Measurements from ENCODE around the gene TMOD2.

TMOD2 gene

DNA sequence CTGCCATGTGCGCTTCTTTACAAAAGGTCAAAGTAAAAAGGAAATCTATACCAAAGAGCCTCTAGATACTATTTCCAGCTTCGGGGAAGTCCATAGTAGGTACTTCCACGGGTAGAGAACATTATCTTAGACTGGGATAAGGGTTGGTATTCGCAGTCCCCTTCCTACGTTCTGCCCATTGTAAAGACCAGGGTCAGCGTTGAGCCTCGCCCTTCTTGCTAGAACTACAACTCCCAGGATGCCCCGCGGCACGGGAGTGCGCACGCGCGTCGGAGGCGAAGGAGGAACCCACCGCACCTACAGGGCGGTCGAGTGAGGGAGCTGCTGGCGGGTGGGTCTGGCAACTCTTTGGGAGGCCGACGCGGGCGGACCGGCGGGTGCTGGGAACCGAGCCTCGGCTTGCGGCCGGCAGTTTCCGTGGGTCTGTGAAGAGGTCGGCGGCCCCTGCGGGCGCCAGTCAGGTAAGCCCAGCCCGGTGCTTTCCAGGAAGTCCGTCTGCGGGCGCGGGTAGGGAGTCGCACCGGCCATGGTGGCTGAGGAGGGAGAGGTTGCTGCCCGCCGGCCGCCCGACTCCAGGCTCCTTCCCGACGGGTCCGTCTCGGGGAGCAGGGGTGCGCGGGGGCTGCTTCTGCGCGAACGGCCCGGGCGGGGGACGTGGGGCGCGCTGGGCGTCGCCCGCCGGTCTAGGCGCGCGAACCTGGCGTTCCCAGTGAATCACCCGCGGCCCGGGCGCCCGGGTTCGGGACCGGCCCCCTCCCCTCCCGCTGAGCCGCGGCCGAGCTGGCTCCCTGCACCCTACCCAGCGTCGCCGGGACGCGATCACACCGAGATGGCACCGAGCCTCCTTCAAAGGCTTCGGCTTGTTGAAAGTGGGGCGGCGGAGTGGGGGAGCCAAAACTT, 78.2 kb downstream of the TMOD2 start, which contains the start of gene TMOD3:
TMOD3 (plus strand) TSS at position 278 of the 900 bp plus-strand sequence. CDS start 33,232 bp downstream, outside the sequence.
- no peaks in the 10 kb centered on the region for H3K27me3 ChIP-seq (replicated peaks; ENCODE audit: insufficient read depth, low read length)
- H3K36me3 ChIP-seq (replicated peaks; ENCODE audit: insufficient read depth, low read length), result no peaks in the 10 kb centered on the region
- H3K4me3 ChIP-seq (ENCODE audit: low read length), result peak within 1 kb of the TSS; percentile 82
- no peaks in the 10 kb centered on the region for H3K9me2 ChIP-seq (replicated peaks; ENCODE audit: insufficient read depth, low read length)
- H4K20me1 ChIP-seq (ENCODE audit: insufficient read depth, low read length), result 0 out of 2 replicates have a peak, but pooled peaks cover 3% of the 10 kb centered on the region
- H3F3A ChIP-seq (ENCODE audit: insufficient read depth, low read length), result 0 out of 2 replicates have a peak, but pooled peaks cover 8% of the 10 kb centered on the region
- peak within 1 kb of the TSS; percentile 66 for H3K4me2 ChIP-seq (ENCODE audit: low read depth, low read length)
- peak within 1 kb of the TSS; percentile 70 for H3K9ac ChIP-seq (ENCODE audit: low read length)
- no peaks in the 10 kb centered on the region for H3K9me3 ChIP-seq (replicated peaks; ENCODE audit: insufficient read depth, low read length)
- TF ChIP-seq EZH2phosphoT487 (IDR thresholded peaks at IDR 0.05; ENCODE audit: low read length) (no peak), EZH2 (optimal IDR thresholded peaks at IDR 0.05; ENCODE audit: low read depth, low read length) (no peak)
- peak within 1 kb of the TSS; percentile 64; the same call in 1 of the 2 replicates for H3K27ac ChIP-seq (ENCODE audit: low read length)
- H2AFZ ChIP-seq (ENCODE audit: low read length), result peak within 1 kb of the TSS; percentile 75
- H3K4me1 ChIP-seq (ENCODE audit: low read length), result peaks cover 10% of the 10 kb centered on the region
- H3K79me2 ChIP-seq (ENCODE audit: low read length), result peaks cover 47% of the 10 kb centered on the region
- peak; percentile 92 for DNase-seq

- 0 out of 2 replicates have a peak, but pooled peaks cover 3% of the 10 kb centered on the region for H4K20me1 ChIP-seq (ENCODE audit: insufficient read depth, low read length)
Measured at GRCh38 chr15:51830276-51830806, 78.9 kb downstream of the TMOD2 start.

GRCh38 chr15:51833772-51834171, 82.4 kb downstream of the TMOD2 start:
- H2AFZ ChIP-seq (ENCODE audit: low read length), result no peak overlapping the region
- no peak for DNase-seq
- 0 out of 2 replicates have a peak, but pooled peaks cover 3% of the 10 kb centered on the region for H4K20me1 ChIP-seq (ENCODE audit: insufficient read depth, low read length)
- H3K4me2 ChIP-seq (ENCODE audit: low read depth, low read length), result no peak overlapping the region
- peaks cover 13% of the 10 kb centered on the region for H3K4me1 ChIP-seq (ENCODE audit: low read length)
- no peak overlapping the region for H3K27ac ChIP-seq (ENCODE audit: low read length)
- TF ChIP-seq CTCF (IDR thresholded peaks at IDR 0.05; ENCODE audit: low read length) (no peak), EZH2 (optimal IDR thresholded peaks at IDR 0.05; ENCODE audit: low read depth, low read length) (no peak), EZH2phosphoT487 (IDR thresholded peaks at IDR 0.05; ENCODE audit: low read length) (no peak)
- H3K4me3 ChIP-seq (ENCODE audit: low read length), result no peak overlapping the region
- peaks cover 87% of the 10 kb centered on the region for H3K79me2 ChIP-seq (ENCODE audit: low read length)
- H3K27me3 ChIP-seq (replicated peaks; ENCODE audit: insufficient read depth, low read length), result no peaks in the 10 kb centered on the region
- no peaks in the 10 kb centered on the region for H3K9me3 ChIP-seq (replicated peaks; ENCODE audit: insufficient read depth, low read length)
- no peaks in the 10 kb centered on the region for H3K9me2 ChIP-seq (replicated peaks; ENCODE audit: insufficient read depth, low read length)
- H3F3A ChIP-seq (ENCODE audit: insufficient read depth, low read length), result 0 out of 2 replicates have a peak, but pooled peaks cover 8% of the 10 kb centered on the region
- H3K9ac ChIP-seq (ENCODE audit: low read length), result no peak overlapping the region
- H3K36me3 ChIP-seq (replicated peaks; ENCODE audit: insufficient read depth, low read length), result no peaks in the 10 kb centered on the region

More at GRCh38 chr15:51830276-51830806, 78.9 kb downstream of the TMOD2 start:
- Histone ChIP-seq H3K36me3 (replicated peaks; ENCODE audit: insufficient read depth, low read length) (no peaks in the 10 kb centered on the region), H3K4me2 (ENCODE audit: low read depth, low read length) (peak overlapping the region; percentile 66), H3F3A (ENCODE audit: insufficient read depth, low read length) (0 out of 2 replicates have a peak, but pooled peaks cover 8% of the 10 kb centered on the region), H3K27me3 (replicated peaks; ENCODE audit: insufficient read depth, low read length) (no peaks in the 10 kb centered on the region), H2AFZ (ENCODE audit: low read length) (peak overlapping the region; percentile 75), H3K9me3 (replicated peaks; ENCODE audit: insufficient read depth, low read length) (no peaks in the 10 kb centered on the region), H3K4me3 (ENCODE audit: low read length) (peak overlapping the region; percentile 82), H3K9ac (ENCODE audit: low read length) (peak overlapping the region; percentile 70), H3K79me2 (ENCODE audit: low read length) (peaks cover 54% of the 10 kb centered on the region), H3K4me1 (ENCODE audit: low read length) (peaks cover 10% of the 10 kb centered on the region), H3K9me2 (replicated peaks; ENCODE audit: insufficient read depth, low read length) (no peaks in the 10 kb centered on the region), H3K27ac (ENCODE audit: low read length) (peak overlapping the region; percentile 64; the same call in 1 of the 2 replicates)
- peak; percentile 27 for DNase-seq
- TF ChIP-seq CTCF (IDR thresholded peaks at IDR 0.05; ENCODE audit: low read length) (no peak), EZH2 (optimal IDR thresholded peaks at IDR 0.05; ENCODE audit: low read depth, low read length) (no peak), EZH2phosphoT487 (IDR thresholded peaks at IDR 0.05; ENCODE audit: low read length) (no peak)

Measured in MM.1S (cell line).